AG04450 (cell line): ENCODE results near the gene DUSP12. TPM values are rescaled to one million over a fixed set of nuclear protein-coding genes. Genes with fewer than 3 reads are reported as not detected.
"Not testable (repeated sequence)": the region's sequence is repeated elsewhere in the genome, so short reads cannot be mapped to it uniquely, and the experiment has no call there.

Source experiments
- CTCF ChIA-PET: fragments of 300-600, 350-600 bp; formaldehyde crosslinking; extraction: SDS; loops from one replicate; lab custom pipeline; 2022; ENCODE audit warnings: antibody characterized with exemption, inconsistent platforms; lab: Charles Lee
- POLR2A ChIA-PET: fragments of 350-600 bp; formaldehyde crosslinking; extraction: SDS; loops from one replicate; lab custom pipeline; 2021; ENCODE audit warnings: antibody characterized with exemption, inconsistent platforms; lab: Yijun Ruan, JAX
- DNase-seq: peaks from one replicate; pipeline ENCODE4 v3.0.0-alpha.2; 2011; ENCODE audit warnings: low read depth, low spot score
- H3K27ac ChIP-seq: one replicate; pipeline ENCODE4 v1.5.1; 2012; ENCODE audit warnings: low read depth, low read length, control low read depth
- H3K27me3 ChIP-seq: one replicate; pipeline ENCODE4 v1.6.0; 2012; ENCODE audit warnings: low read length; ENCODE audit not compliant: control insufficient read depth, insufficient read depth
- H3K4me3 ChIP-seq: 2 replicates; pipeline ENCODE4 v1.5.1; 2011; ENCODE audit warnings: mild to moderate bottlenecking, low read depth, low read length, control low read depth
- H3K9me3 ChIP-seq: 2 replicates; pipeline ENCODE4 v1.5.1; 2012; ENCODE audit warnings: low read length; ENCODE audit not compliant: control insufficient read depth, insufficient read depth
- CTCF ChIP-seq: IDR thresholded peaks from 2 replicates; pipeline ENCODE4 v1.5.1; 2011; ENCODE audit warnings: low read depth, low read length, control low read depth, inconsistent platforms
- polyA plus RNA-seq: library from polyadenylated mRNA; depleted of rRNA; stranded (reverse); fragments of >200 nt; gene quantifications from 2 replicates; pipeline ENCODE4 v1.2.3, GENCODE V29; 2011

Gene DUSP12
- polyA plus RNA-seq, 1 experiment, result 41.1 TPM

GRCh38 chr1:161721738-161722343 is 27.7 kb upstream of the DUSP12 start:
- no peaks in the 10 kb centered on the region for H3K27me3 ChIP-seq
- no peaks in the 10 kb centered on the region for H3K9me3 ChIP-seq
- no peak overlapping the region for H3K4me3 ChIP-seq
- ChIA-PET CTCF (interaction anchor here (0.9 to 1.2 kb wide), 2 partner anchors 16 to 19 kb away, joined by 3 read pairs; no protein-coding TSS in a partner anchor), POLR2A (no interaction called here)
- DNase-seq, result no peak
- H3K27ac ChIP-seq, result no peak overlapping the region
- TF ChIP-seq CTCF, result no peak

GRCh38 chr1:161722406-161722805 is 27.2 kb upstream of the DUSP12 start:
- H3K9me3 ChIP-seq, result no peaks in the 10 kb centered on the region
- H3K27me3 ChIP-seq, result no peaks in the 10 kb centered on the region
- DNase-seq, result no peak
- ChIA-PET POLR2A (no interaction called here), CTCF (interaction anchor here (0.9 to 1.2 kb wide), 2 partner anchors 16 to 19 kb away, joined by 3 read pairs; no protein-coding TSS in a partner anchor)
- H3K27ac ChIP-seq, result no peak overlapping the region
- TF ChIP-seq CTCF, result no peak
- no peak overlapping the region for H3K4me3 ChIP-seq

- ChIA-PET CTCF (interaction anchor here (1.7 kb wide), 1 partner anchor 15 kb away, joined by 4 read pairs; no protein-coding TSS in a partner anchor), POLR2A (no interaction called here)
- Histone ChIP-seq H3K4me3 (no peak overlapping the region), H3K27me3 (no peaks in the 10 kb centered on the region), H3K9me3 (no peaks in the 10 kb centered on the region), H3K27ac (no peak overlapping the region)
- no peak for TF ChIP-seq CTCF
- DNase-seq, result no peak
Observed at GRCh38 chr1:161723459-161724141, 26.0 kb upstream of the DUSP12 start.

GRCh38 chr1:161725258-161725907 is 24.2 kb upstream of the DUSP12 start:
- POLR2A ChIA-PET, result interaction anchor here (1.1 to 2.1 kb wide), 2 partner anchors 11 to 24 kb away, joined by 5 to 20 read pairs; partner anchors contain the start of gene DUSP12
- CTCF ChIA-PET, result interaction anchor here (0.6 to 5.9 kb wide), 2 partner anchors 14 to 1015 kb away, joined by 3 to 92 read pairs; no protein-coding TSS in a partner anchor
- Histone ChIP-seq H3K27ac (peak overlapping the region; percentile 43), H3K4me3 (peak overlapping the region; percentile 84)
- not testable (repeated sequence) for H3K9me3 ChIP-seq, H3K27me3 ChIP-seq, DNase-seq

GRCh38 chr1:161725908-161726472 is 23.6 kb upstream of the DUSP12 start:
- Histone ChIP-seq H3K27ac (peak overlapping the region; percentile 43), H3K4me3 (peak overlapping the region; percentile 84), H3K27me3 (no peaks in the 10 kb centered on the region), H3K9me3 (no peaks in the 10 kb centered on the region)
- DNase-seq, result no peak
- TF ChIP-seq CTCF, result peak; percentile 57
- ChIA-PET POLR2A (interaction anchor here (0.6 to 2.1 kb wide), 3 partner anchors 11 to 79 kb away, joined by 4 to 20 read pairs (median 5); partner anchors contain the start of gene DUSP12), CTCF (interaction anchor here (0.6 to 5.9 kb wide), 7 partner anchors 13 to 1014 kb away, joined by 3 to 92 read pairs (median 4); partner anchors contain the start of genes DUSP12 and FCRLA)
